Measurements from ENCODE around the gene CLSTN1. TPM values are rescaled to one million over a fixed set of nuclear protein-coding genes. Genes with fewer than 3 reads are reported as not detected.

CLSTN1 gene
- total RNA-seq, 1 experiment from 2014 or later: 100 TPM

GRCh38 chr1:9859281-9860014 lies 35.7 kb upstream of the CLSTN1 start:
- Histone ChIP-seq H2BK15ac (ENCODE audit: low read depth, low read length) (no peak overlapping the region), H2AK5ac (ENCODE audit: insufficient read length, low read length) (no peak overlapping the region), H3K9me3 (ENCODE audit: control insufficient read depth, low read depth, low read length) (no peaks in the 10 kb centered on the region), H3K23me2 (ENCODE audit: insufficient read length, low read depth, low read length, poor library complexity, severe bottlenecking) (no peaks in the 10 kb centered on the region), H3K4ac (ENCODE audit: low read depth, low read length) (no peak overlapping the region), H3K4me2 (ENCODE audit: insufficient read depth, insufficient read length, low read length) (no peak overlapping the region), H3T11ph (ENCODE audit: low read length) (peak overlapping the region; percentile 55), H4K5ac (ENCODE audit: insufficient read length, low read depth, low read length) (no peak overlapping the region), H3K27ac (ENCODE audit: insufficient read length, low read depth, low read length) (no peak overlapping the region), H3K18ac (ENCODE audit: insufficient read length, low read depth, low read length) (no peak overlapping the region), H3K4me1 (ENCODE audit: insufficient read depth, low read length) (peaks cover 4% of the 10 kb centered on the region), H2BK20ac (ENCODE audit: low read depth, low read length, poor library complexity, severe bottlenecking) (no peak overlapping the region), H3K14ac (ENCODE audit: insufficient read depth, low read length) (no peak overlapping the region), H2BK12ac (ENCODE audit: insufficient read length, low read depth, low read length) (no peak overlapping the region), H4K91ac (ENCODE audit: insufficient read length, low read depth, low read length) (no peak overlapping the region), H3K79me1 (ENCODE audit: insufficient read depth, low read depth, low read length, poor library complexity, severe bottlenecking) (no peaks in the 10 kb centered on the region), H3K9ac (ENCODE audit: extremely low read depth, insufficient read length, low read length) (no peak overlapping the region), H4K20me1 (ENCODE audit: control insufficient read depth, insufficient read depth, insufficient read length) (no peaks in the 10 kb centered on the region), H4K8ac (replicated peaks; ENCODE audit: insufficient read length, low read depth, low read length) (no peak overlapping the region), H3K79me2 (ENCODE audit: insufficient read depth, low read length) (no peaks in the 10 kb centered on the region), H2BK5ac (ENCODE audit: insufficient read length, low read length) (no peak overlapping the region), H3K27me3 (ENCODE audit: insufficient read depth, low read length) (no peaks in the 10 kb centered on the region), H2AFZ (ENCODE audit: low read length) (no peak overlapping the region), H3K23ac (ENCODE audit: insufficient read length, low read depth, low read length) (no peak overlapping the region), H3K56ac (ENCODE audit: insufficient read length, low read depth, low read length) (no peak overlapping the region), H2BK120ac (ENCODE audit: low read depth, low read length, poor library complexity, severe bottlenecking) (no peak overlapping the region)
- no CpG with 5 or more reads among the region's 5 CpGs for WGBS (ENCODE audit: extremely low coverage, insufficient read length, low lambda C conversion rate)
- DNase-seq: no peak
- Mint-ChIP-seq H3K27ac (peak overlapping the region; percentile 44 to 95 (median 80); a peak in 5 of 7 replicates), H3K4me3 (no peak overlapping the region), H3K27me3 (ENCODE audit: low read depth) (no peaks in the 10 kb centered on the region), H3K4me1 (peaks cover 15 to 18% of the 10 kb centered on the region in 2 experiments), H3K9me3 (no peaks in the 10 kb centered on the region), H3K36me3 (ENCODE audit: insufficient read depth in 1 of 3, low read depth in 3 of 3) (peaks cover 11 to 18% (median 17%) of the 10 kb centered on the region in 3 experiments; a peak in 6 of 7 replicates)
- TF ChIP-seq CTCF (conservative IDR thresholded peaks at IDR 0.05): no peak
